H1 (cell line): Measurements from ENCODE around the gene WDFY4. TPM values are rescaled to one million over a fixed set of nuclear protein-coding genes. Genes with fewer than 3 reads are reported as not detected.

Experiments used
- ATF2 ChIP-seq: IDR thresholded peaks from 2 replicates; pipeline ENCODE4 v1.6.1; 2012; ENCODE audit warnings: low read length, inconsistent platforms
- BRCA1 ChIP-seq: IDR thresholded peaks from 2 replicates; pipeline ENCODE4 v1.6.1; 2012; ENCODE audit warnings: low read depth, low read length, improper control_type of control experiment
- CEBPB ChIP-seq: IDR thresholded peaks from 2 replicates; pipeline ENCODE4 v1.6.1; 2012; ENCODE audit warnings: low read depth, low read length
- JUN ChIP-seq: IDR thresholded peaks from 2 replicates; pipeline ENCODE4 v1.6.1; 2011; ENCODE audit warnings: low read depth, mild to moderate bottlenecking, improper control_type of control experiment, low read length
- POLR2AphosphoS5 ChIP-seq: IDR thresholded peaks from 2 replicates; pipeline ENCODE4 v1.6.1; 2011; ENCODE audit warnings: low read depth, low read length
- polyA plus RNA-seq, 7 experiments: library from polyadenylated mRNA; depleted of rRNA in 3 of 7; stranded (reverse) in 5 of 7; unstranded in 2 of 7; fragments of >200 nt in 5 of 7; fragments of 200-250 nt in 2 of 7; gene quantifications; 1 replicate in 5 of 7; 2 replicates in 1 of 7; 4 replicates in 1 of 7; pipeline versions ENCODE4 v1.2.1 to v1.2.3, GENCODE V29; 2011 to 2013; ENCODE audit warnings: missing spikeins in 2 of 7, mixed read lengths in 2 of 7
- total RNA-seq: library from RNA; stranded (reverse); fragmentation: NEBNext Ultra II Directional; extraction: Animal tissue kit (Norgen Biotek cat#: 25700); gene quantifications from 2 replicates; pipeline ENCODE4 v1.2.1, GENCODE V29; 2021

The WDFY4 gene
- total and polyA plus RNA-seq, 2 of the 8 experiments (the other 6 are each of a cell fraction or from before 2014, with no cell fraction given) = not detected

GRCh38 chr10:48938990-48939536, 254.4 kb downstream of the WDFY4 start (continued):
- TF ChIP-seq ATF2 = no peak
- no peak for TF ChIP-seq POLR2AphosphoS5
- no peak for TF ChIP-seq CEBPB
- no peak for TF ChIP-seq JUN
- no peak for TF ChIP-seq BRCA1
